HUES64 (cell line): ENCODE results near the gene RRP8.

ENCODE experiments used
- H3K27ac ChIP-seq: 2 replicates; pipeline ENCODE4 v1.7.0; 2013; ENCODE audit warnings: low read depth, low read length, inconsistent platforms
- H3K27me3 ChIP-seq: 2 replicates; pipeline ENCODE4 v1.6.1; 2013; ENCODE audit warnings: mild to moderate bottlenecking, low read length; ENCODE audit not compliant: insufficient read depth
- H3K36me3 ChIP-seq: 2 replicates; pipeline ENCODE4 v1.6.1; 2013; ENCODE audit warnings: mild to moderate bottlenecking, low read length; ENCODE audit not compliant: insufficient read depth
- H3K4me1 ChIP-seq: 2 replicates; pipeline ENCODE4 v1.6.1; 2013; ENCODE audit warnings: mild to moderate bottlenecking, low read length, moderate library complexity; ENCODE audit not compliant: insufficient read depth
- H3K4me3 ChIP-seq: 2 replicates; pipeline ENCODE4 v1.5.1; 2013; ENCODE audit warnings: mild to moderate bottlenecking, low read length, moderate library complexity
- H3K9ac ChIP-seq: 2 replicates; pipeline ENCODE4 v1.6.1; 2013; ENCODE audit warnings: mild to moderate bottlenecking, low read depth, low read length
- H3K9me3 ChIP-seq: 2 replicates; pipeline ENCODE4 v1.6.1; 2013; ENCODE audit warnings: low read depth, low read length; ENCODE audit not compliant: insufficient read depth
- WGBS: fragments of 150-250, 120-280 bp; methylation state at CpG from one replicate; pipeline ENCODE4 v1.1.7; 2013; ENCODE audit warnings: missing lambda C conversion rate; 5-methylcytosine and 5-hydroxymethylcytosine counted together

Gene RRP8

DNA sequence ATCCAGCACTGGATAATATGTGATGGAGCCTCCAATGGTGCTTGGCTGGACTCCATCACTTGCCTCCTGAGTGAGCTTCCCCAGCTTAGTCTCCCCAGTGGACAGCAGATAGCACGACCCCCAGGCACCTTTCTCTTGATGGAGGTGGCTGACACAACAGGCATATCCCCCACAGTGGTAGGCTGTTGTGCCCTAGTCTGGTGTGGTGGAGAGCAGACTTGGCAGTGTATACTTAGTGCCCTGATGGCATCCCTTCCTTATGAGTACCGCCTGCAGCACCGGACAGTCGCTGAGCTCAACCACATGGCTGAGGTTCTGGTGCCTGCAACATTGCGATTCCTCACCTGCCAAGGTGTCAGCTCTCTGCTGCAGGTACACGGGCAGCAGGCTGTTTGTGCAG is 56.2 kb downstream of the RRP8 start:
- Histone ChIP-seq H3K27ac (no peak overlapping the region), H3K9ac (no peak overlapping the region), H3K36me3 (no peaks in the 10 kb centered on the region), H3K9me3 (no peaks in the 10 kb centered on the region), H3K4me1 (no peaks in the 10 kb centered on the region), H3K27me3 (no peaks in the 10 kb centered on the region), H3K4me3 (no peak overlapping the region)
- WGBS, result 94% methylated on average over 6 of the region's 6 CpGs

DNA sequence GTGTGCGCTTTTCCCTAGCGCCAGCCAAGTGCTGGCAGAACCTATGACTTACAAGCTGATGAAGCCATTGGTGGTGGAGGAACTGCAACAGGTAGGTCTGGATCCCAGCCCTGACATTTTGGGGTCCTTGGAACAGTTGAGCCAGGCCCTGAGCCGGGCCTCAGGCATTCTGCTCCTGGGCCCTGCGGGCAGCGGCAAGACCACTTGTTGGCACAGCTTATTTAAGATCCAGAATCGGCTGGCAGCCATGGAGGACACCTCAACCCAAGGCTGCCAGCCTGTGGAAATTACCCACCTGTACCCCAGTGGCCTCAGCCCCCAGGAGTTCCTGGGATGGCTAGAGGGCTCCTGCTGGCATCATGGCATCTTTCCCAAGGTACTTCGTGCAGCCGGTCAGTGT is 56.7 kb downstream of the RRP8 start:
- 95% methylated on average over 8 of the region's 8 CpGs for WGBS
- H3K9me3 ChIP-seq, result no peaks in the 10 kb centered on the region

DNA sequence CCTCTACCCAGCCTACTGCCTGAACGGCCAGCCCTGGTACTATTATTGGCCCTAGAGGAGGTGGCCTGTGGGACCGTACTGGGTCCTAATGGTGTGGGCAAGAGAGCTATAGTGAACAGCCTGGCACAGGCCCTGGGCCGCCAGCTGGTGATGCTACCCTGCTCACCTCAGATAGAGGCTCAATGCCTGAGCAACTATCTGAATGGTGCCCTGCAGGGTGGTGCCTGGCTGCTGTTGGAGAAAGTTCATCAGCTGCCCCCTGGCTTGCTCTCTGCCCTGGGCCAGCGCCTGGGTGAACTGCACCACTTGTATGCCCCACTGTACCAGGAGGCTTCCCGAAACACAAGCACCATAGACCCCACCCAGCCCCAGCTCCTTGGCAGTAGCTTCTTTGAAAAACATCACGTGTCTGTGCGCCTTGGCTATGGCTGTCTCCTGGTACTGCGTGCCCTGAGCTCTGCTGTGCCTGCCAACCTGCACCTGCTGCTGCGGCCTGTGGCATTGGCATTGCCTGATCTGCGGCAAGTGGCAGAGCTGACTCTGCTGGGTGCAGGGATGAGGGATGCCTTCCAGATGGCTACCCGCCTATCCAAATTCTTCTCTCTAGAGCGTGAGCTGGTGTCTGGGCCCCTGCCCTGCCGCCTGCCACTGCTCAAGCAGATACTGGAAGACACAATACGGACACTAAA is 57.4 kb downstream of the RRP8 start:
- Histone ChIP-seq H3K27ac (no peak overlapping the region), H3K4me3 (no peak overlapping the region), H3K36me3 (no peaks in the 10 kb centered on the region), H3K9me3 (no peaks in the 10 kb centered on the region), H3K9ac (no peak overlapping the region), H3K27me3 (no peaks in the 10 kb centered on the region), H3K4me1 (no peaks in the 10 kb centered on the region)
- WGBS, result 95% methylated on average over 14 of the region's 14 CpGs

More for the DNA sequence above, 56.7 kb downstream of the RRP8 start:
- no peak overlapping the region for H3K27ac ChIP-seq
- H3K4me1 ChIP-seq, result no peaks in the 10 kb centered on the region
- H3K9ac ChIP-seq, result no peak overlapping the region
- H3K36me3 ChIP-seq, result no peaks in the 10 kb centered on the region
- no peaks in the 10 kb centered on the region for H3K27me3 ChIP-seq
- H3K4me3 ChIP-seq, result no peak overlapping the region
